ENCODE results near the gene ASL.

DNA sequence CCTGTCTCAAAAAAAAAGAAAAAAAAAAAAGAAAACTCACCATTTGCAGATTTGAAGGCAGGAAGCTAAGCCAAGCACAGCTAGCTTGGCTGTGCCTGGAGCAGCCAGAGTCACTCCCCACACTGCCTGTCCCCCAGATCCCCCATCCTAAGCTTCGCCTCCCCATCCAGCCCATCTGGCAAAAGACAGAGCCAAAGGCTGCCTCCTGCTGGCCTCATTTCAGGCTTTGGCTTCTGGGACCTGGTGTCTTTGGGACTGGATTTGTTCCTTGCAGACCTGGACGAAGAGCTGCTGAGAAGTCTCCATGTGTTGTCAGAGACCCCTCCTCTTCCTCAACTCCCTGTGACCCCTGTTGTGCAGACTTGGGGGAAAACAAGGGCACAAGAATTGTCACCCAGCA lies 8.1 kb downstream of the ASL start:
- TF ChIP-seq, protein P1, sequence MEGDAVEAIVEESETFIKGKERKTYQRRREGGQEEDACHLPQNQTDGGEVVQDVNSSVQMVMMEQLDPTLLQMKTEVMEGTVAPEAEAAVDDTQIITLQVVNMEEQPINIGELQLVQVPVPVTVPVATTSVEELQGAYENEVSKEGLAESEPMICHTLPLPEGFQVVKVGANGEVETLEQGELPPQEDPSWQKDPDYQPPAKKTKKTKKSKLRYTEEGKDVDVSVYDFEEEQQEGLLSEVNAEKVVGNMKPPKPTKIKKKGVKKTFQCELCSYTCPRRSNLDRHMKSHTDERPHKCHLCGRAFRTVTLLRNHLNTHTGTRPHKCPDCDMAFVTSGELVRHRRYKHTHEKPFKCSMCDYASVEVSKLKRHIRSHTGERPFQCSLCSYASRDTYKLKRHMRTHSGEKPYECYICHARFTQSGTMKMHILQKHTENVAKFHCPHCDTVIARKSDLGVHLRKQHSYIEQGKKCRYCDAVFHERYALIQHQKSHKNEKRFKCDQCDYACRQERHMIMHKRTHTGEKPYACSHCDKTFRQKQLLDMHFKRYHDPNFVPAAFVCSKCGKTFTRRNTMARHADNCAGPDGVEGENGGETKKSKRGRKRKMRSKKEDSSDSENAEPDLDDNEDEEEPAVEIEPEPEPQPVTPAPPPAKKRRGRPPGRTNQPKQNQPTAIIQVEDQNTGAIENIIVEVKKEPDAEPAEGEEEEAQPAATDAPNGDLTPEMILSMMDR (IDR thresholded peaks at IDR 0.05; ENCODE audit: low read length), result no peak
- no peak for TF ChIP-seq EZH2 (optimal IDR thresholded peaks at IDR 0.05; ENCODE audit: low read depth, low read length)
